ENCODE results near the gene SRGN.

The SRGN gene

DNA sequence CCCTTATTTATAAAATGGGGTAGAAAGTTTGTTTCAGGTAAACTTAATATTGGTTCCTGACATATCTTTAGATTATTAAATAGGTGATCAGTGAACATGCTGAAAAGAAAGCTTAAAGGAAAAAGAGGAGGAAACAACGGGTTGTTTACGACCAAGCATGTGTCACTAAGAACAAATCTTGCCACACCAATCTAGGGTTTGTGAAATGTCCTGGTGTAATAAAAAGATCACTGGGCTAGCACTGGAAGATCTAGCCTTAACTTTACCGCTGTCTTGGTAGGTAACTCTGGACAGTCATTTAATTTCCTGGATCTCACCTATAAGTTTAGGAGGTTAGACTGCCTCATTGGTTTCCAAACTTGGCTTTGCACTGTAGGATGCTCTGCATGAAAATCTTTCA, 55.1 kb downstream of the SRGN start:
- no peak for DNase-seq

DNA sequence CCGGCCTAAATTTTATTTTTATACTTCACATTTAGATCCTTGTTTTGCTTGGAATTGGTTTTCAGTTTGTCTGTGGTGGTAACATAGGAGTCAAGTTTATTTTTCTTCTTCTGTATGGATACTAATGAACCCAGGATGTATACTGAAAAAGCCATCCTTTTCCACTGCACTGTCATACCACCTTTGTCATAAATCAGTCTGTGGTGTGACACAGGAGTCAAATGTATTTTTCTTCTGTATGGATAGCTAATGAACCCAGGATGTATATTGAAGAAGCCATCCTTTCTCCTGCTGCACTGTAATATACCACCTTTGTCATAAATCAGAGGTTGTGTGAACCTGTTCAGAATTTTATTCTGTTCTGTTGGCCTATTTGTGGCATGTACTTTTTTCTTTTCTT, 57.4 kb downstream of the SRGN start:
- no peak for DNase-seq

DNA sequence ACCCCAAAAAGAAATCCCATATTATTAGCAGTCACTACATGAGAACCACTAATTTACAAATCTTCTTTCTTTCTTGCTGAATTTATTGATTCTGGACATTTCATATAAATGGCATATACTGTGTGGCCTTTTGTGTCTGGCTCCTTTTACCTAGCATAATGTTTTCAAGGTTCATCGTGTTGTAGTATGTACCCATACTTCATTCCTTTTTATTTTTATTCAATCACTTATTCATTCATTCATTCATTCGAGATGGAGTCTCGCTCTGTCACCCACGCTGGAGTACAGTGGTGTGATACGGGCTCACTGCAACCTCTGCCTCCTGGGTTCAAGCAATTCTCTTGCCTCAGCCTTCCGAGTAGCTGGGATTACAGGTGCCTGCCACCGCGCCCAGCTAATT, 58.0 kb downstream of the SRGN start:
- no peak for DNase-seq

- DNase-seq: no peak
These were observed 58.9 kb downstream of the SRGN start for GRCh38 chr10:69146759-69147158.

DNA sequence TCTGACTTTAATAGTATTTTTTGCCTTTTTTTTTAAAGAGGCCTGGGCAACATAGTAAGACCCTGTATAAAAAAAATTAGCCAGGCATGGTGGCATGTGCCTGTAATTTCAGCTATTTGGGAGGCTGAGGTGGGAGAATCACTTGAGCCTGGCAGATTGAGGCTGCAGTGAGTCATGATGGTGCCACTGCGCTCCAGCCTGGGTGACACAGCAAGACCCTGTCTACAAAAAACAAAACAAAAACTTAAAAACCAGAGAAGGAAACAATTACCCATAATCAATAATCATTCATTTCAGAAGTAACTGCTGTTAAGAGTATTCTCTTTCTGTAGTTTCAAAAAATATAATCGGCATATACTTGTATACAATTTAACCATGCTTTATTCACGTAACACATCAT, 64.1 kb downstream of the SRGN start:
- DNase-seq: no peak

- no peak for DNase-seq
These were observed 65.3 kb downstream of the SRGN start for GRCh38 chr10:69153227-69153626.

Data from NCI-H748 treated with DMSO at 0.1 percent for 48 hours (cell line).